Lower leg skin (tissue), 4 donors: ENCODE measurements around the gene GPR85. TPM values are rescaled to one million over a fixed set of nuclear protein-coding genes. Genes with fewer than 3 reads are reported as not detected.

Experiments
- DNase-seq, 2 donors: peaks; one replicate each; pipeline ENCODE4 v3.0.0-alpha.2; 2019; ENCODE audit warnings: low spot score in 2 of 2
- H3K4me3 ChIP-seq: fragments of 200-600 bp; sonication (generic); 2 replicates; pipeline ENCODE4 v1.5.1; 2017; ENCODE audit warnings: mild to moderate bottlenecking, low read depth; ENCODE audit not compliant: poor library complexity, severe bottlenecking
- CTCF ChIP-seq, 3 donors: fragments of 450-650 bp; IDR thresholded peaks; one replicate each; pipeline ENCODE4 v1.5.1; 2016; ENCODE audit warnings: antibody characterized with exemption in 3 of 3, mild to moderate bottlenecking in 3 of 3, moderate library complexity in 2 of 3
- POLR2A ChIP-seq, 2 donors: fragments of 450-650 bp; IDR thresholded peaks; one replicate each; pipeline ENCODE4 v1.6.1; 2016 to 2017; ENCODE audit warnings: antibody characterized with exemption in 2 of 2, mild to moderate bottlenecking in 1 of 2, moderate library complexity in 1 of 2
- WGBS, 2 donors: methylation state at CpG; one replicate each; pipeline ENCODE4 v1.1.5; 2018; 5-methylcytosine and 5-hydroxymethylcytosine counted together
- intact Hi-C: fragments of 100-400 bp; cut with DNase I; formaldehyde crosslinking; loops from one replicate; pipeline ENCODE4 v1.15.0; 2023; ENCODE audit warnings: low total_unique reads
- total RNA-seq, 4 donors: library from RNA; depleted of rRNA; stranded (reverse); fragments of >200 nt; gene quantifications; one replicate each; pipeline ENCODE4 v1.1.0, GENCODE V29; 2016

Gene GPR85
- total RNA-seq: under 1 TPM in 2 of 4 donors, not detected in 2; 0.16 to 0.17 TPM

GRCh38 chr7:113086431-113086888 lies at the start of gene GPR85:
Gene GPR85 (minus strand): TSS chr7:113086827. CDS start chr7:113084721, 2,106 bp downstream.
- intact Hi-C loops: no loop called here
- peak in 1 of 2 donors; percentile 87 for DNase-seq
- TF ChIP-seq POLR2A (IDR thresholded peaks at IDR 0.05) (no peak), CTCF (IDR thresholded peaks at IDR 0.05) (no peak)
- 1% methylated on average over 18 to 27 of the region's 29 CpGs for WGBS, 2 donors
- H3K4me3 ChIP-seq: peak within 1 kb of the TSS; percentile 32

DNA sequence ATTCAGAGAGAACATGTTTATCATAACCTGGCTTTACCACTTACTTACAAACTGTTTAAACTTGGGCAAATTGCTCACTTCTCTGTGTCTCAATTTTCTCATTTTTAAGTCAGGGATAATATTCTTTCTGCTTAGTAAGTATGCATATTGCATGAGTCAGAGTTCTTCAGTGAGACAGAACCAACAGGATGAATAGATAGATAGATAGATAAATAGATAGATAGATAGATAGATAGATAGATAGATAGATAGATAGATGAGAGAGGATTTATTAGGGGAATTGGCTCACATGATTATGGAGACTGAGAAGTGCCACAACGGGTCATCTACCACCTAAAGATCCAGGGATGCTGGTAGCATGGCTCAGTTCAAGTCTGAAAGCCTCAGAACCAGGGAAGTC lies 47.4 kb upstream of the GPR85 start:
- intact Hi-C loops: no loop called here
- no peak overlapping the region for H3K4me3 ChIP-seq
- TF ChIP-seq CTCF (IDR thresholded peaks at IDR 0.05) (no peak), POLR2A (IDR thresholded peaks at IDR 0.05) (no peak)
- 87 to 92% methylated on average over 1 of the region's 1 CpG for WGBS, 2 donors
- no peak for DNase-seq

DNA sequence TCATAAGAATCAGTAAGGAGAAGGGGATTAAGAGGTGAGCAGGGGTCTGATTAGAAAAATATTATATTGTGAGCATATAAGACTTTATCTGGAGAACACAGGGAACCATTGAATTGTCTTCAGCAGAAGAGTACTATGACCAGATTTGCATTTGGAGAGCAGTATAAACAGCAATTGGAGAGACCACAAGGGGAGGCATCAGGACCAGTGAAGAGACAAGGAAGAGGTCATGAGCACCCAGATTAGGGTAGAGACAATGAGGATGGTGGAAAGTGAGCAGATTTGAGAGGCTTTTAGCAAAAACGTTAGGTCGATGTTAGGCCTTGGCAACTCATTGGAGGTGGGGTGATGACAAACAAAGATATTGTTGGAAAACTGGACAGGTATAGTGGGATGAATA lies 44.7 kb upstream of the GPR85 start:
- WGBS, 2 donors: 82 to 83% methylated on average over 2 of the region's 2 CpGs
- no peak for DNase-seq
- intact Hi-C loops: no loop called here
- TF ChIP-seq CTCF (IDR thresholded peaks at IDR 0.05) (no peak), POLR2A (IDR thresholded peaks at IDR 0.05) (no peak)
- no peak overlapping the region for H3K4me3 ChIP-seq

GRCh38 chr7:113128031-113128430 lies 41.4 kb upstream of the GPR85 start:
- intact Hi-C loops: no loop called here
- 57 to 62% methylated on average over 1 of the region's 1 CpG for WGBS, 2 donors
- no peak overlapping the region for H3K4me3 ChIP-seq
- DNase-seq: no peak
- TF ChIP-seq CTCF (IDR thresholded peaks at IDR 0.05): no peak
- no peak for TF ChIP-seq POLR2A (IDR thresholded peaks at IDR 0.05)

DNA sequence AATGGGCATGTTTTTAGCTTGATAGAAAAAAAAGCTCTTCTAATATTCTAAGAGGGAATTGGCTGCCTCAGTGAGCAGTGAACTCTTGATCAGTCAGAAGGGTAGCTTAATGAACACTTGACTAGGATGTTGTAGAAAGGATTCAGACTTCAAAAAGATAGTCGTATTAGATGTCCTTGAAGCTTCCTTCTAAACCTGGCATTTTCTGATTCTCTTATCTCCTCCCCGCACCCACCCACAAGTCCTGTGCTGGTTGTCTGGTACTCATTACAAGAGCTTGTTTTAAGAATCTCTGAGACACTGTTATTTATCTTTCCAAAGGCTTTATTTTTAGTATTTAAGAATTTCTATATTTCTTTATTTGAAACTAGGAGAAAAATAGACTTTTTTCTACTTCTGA lies 39.1 kb upstream of the GPR85 start:
- WGBS, 2 donors: 84% methylated on average over 2 of the region's 2 CpGs
- intact Hi-C loops: no loop called here
- TF ChIP-seq CTCF (IDR thresholded peaks at IDR 0.05): no peak
- no peak for TF ChIP-seq POLR2A (IDR thresholded peaks at IDR 0.05)
- no peak overlapping the region for H3K4me3 ChIP-seq
- no peak for DNase-seq

DNA sequence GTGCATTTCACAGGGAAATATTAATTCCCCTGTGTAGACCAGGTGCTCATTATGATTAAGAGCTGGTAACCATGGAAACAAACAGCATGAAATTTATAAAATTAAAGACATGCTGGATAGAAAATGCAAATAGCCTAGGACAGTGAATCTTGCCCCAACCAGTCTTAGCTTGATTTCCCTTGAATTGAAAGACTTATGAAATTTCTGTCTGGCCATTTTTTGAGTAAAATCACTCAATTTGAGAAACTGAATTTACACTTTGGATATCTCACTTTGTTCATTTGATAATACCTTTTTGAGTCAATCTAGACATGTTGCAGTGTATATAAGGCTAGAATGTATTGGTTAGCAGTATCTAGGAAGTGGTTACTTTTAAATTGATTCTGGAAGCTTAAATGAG lies 36.1 kb upstream of the GPR85 start:
- TF ChIP-seq POLR2A (IDR thresholded peaks at IDR 0.05) (no peak), CTCF (IDR thresholded peaks at IDR 0.05) (no peak)
- no peak overlapping the region for H3K4me3 ChIP-seq
- intact Hi-C loops: no loop called here
- no peak for DNase-seq
